ENCODE results near the gene FSIP1.

DNA sequence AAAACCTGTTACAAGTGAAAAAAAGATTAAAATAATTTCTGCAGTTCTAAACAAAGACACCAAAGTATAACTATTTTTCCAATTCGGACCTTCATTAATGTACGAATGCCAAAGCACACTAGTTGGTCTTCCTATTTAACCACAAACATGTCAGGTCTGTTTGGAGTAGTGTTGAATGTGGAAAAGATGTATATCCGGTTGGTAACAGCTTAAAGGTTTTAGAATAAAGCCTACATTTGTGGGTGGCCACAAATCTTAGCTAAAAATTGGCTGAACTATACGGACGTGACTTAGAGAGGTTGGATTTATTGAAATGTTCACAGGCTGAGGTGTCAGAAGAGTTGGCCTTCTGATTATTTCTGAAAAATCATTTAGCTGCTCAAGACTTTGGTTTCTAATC, 78.4 kb downstream of the FSIP1 start:
- TF ChIP-seq, protein P1, sequence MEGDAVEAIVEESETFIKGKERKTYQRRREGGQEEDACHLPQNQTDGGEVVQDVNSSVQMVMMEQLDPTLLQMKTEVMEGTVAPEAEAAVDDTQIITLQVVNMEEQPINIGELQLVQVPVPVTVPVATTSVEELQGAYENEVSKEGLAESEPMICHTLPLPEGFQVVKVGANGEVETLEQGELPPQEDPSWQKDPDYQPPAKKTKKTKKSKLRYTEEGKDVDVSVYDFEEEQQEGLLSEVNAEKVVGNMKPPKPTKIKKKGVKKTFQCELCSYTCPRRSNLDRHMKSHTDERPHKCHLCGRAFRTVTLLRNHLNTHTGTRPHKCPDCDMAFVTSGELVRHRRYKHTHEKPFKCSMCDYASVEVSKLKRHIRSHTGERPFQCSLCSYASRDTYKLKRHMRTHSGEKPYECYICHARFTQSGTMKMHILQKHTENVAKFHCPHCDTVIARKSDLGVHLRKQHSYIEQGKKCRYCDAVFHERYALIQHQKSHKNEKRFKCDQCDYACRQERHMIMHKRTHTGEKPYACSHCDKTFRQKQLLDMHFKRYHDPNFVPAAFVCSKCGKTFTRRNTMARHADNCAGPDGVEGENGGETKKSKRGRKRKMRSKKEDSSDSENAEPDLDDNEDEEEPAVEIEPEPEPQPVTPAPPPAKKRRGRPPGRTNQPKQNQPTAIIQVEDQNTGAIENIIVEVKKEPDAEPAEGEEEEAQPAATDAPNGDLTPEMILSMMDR (IDR thresholded peaks at IDR 0.05), result no peak
- no peak for TF ChIP-seq POLR2A (IDR thresholded peaks at IDR 0.05)
